Calu3 (cell line): ENCODE data around the gene FECH. TPM values are rescaled to one million over a fixed set of nuclear protein-coding genes. Genes with fewer than 3 reads are reported as not detected.

Source experiments
- Bru-seq: library from RNA; stranded (reverse); fragments of 400-500 nt; gene quantifications from one replicate; lab custom pipeline; 2021; lab: Mats Ljungman, UMichigan
- BruChase-seq, 2 experiments: library from RNA; stranded (reverse); fragments of 400-500 nt; gene quantifications; one replicate each; lab custom pipeline; 2021; lab: Mats Ljungman, UMichigan
- BruUV-seq: library from RNA; stranded (reverse); fragments of 400-500 nt; replicated peaks from 2 replicates; lab custom pipeline; 2021; lab: Mats Ljungman, UMichigan
- CTCF ChIA-PET: fragments of 300-600 bp; sonication (Branson Sonifier 250); formaldehyde crosslinking; loops from one replicate; lab custom pipeline; 2022; ENCODE audit warnings: antibody characterized with exemption; lab: Charles Lee
- DNase-seq: peaks from one replicate; pipeline ENCODE4 v3.0.0; 2022
- H3K27ac Mint-ChIP-seq: one replicate; pipeline ENCODE4 v1.8.0; 2022; ENCODE audit warnings: mixed read lengths; ENCODE audit not compliant: unreplicated experiment
- H3K27me3 Mint-ChIP-seq: one replicate; pipeline ENCODE4 v1.8.0; 2022; ENCODE audit warnings: mixed read lengths; ENCODE audit not compliant: unreplicated experiment
- H3K36me3 Mint-ChIP-seq: one replicate; pipeline ENCODE4 v1.8.0; 2022; ENCODE audit warnings: mild to moderate bottlenecking, moderate library complexity, mixed read lengths; ENCODE audit not compliant: insufficient read depth, unreplicated experiment
- H3K4me1 Mint-ChIP-seq: one replicate; pipeline ENCODE4 v1.8.0; 2022; ENCODE audit warnings: mild to moderate bottlenecking, low read depth, mixed read lengths; ENCODE audit not compliant: unreplicated experiment
- H3K4me3 Mint-ChIP-seq: one replicate; pipeline ENCODE4 v1.8.0; 2022; ENCODE audit warnings: mild to moderate bottlenecking, low read depth, moderate library complexity, mixed read lengths; ENCODE audit not compliant: unreplicated experiment
- H3K9me3 Mint-ChIP-seq: one replicate; pipeline ENCODE4 v1.8.0; 2022; ENCODE audit warnings: low read depth, mixed read lengths; ENCODE audit not compliant: unreplicated experiment
- intact Hi-C: fragments of 100-400 bp; cut with micrococcal nuclease; formaldehyde crosslinking; loops from one replicate; pipeline ENCODE4 v1.10.0; 2022; ENCODE audit not compliant: unreplicated experiment
- long read RNA-seq: library from polyadenylated mRNA; stranded (forward); transcript quantifications from one replicate; pipeline ENCODE4 v2.0.0, GENCODE V29; 2022
- total RNA-seq: library from RNA; stranded (reverse); gene quantifications from 2 replicates; pipeline ENCODE4 v1.2.3, GENCODE V29; 2022
- TF ChIP-seq, protein P1 (sequence below): fragments of 200-600 bp; IDR thresholded peaks from one replicate; pipeline ENCODE4 v1.8.0; 2022; ENCODE audit warnings: antibody characterized with exemption; ENCODE audit not compliant: unreplicated experiment

The FECH gene, protein sequence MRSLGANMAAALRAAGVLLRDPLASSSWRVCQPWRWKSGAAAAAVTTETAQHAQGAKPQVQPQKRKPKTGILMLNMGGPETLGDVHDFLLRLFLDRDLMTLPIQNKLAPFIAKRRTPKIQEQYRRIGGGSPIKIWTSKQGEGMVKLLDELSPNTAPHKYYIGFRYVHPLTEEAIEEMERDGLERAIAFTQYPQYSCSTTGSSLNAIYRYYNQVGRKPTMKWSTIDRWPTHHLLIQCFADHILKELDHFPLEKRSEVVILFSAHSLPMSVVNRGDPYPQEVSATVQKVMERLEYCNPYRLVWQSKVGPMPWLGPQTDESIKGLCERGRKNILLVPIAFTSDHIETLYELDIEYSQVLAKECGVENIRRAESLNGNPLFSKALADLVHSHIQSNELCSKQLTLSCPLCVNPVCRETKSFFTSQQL
- 16.7 and 23.4 TPM in 2 replicates for total RNA-seq
- Bru-seq, nascent RNA: percentile 58 among the genes with signal in this experiment
- percentile 60 among the genes with signal in this experiment for BruChase-seq, experiment 1, labeled RNA remaining after a 6-hour chase
- BruChase-seq, experiment 2, labeled RNA remaining after a 2-hour chase: percentile 55 among the genes with signal in this experiment
- long read RNA-seq, transcript FECH-201 (11 exons, 3,853 nt): major isoform, 14 of 15 reads
- long read RNA-seq, partial matches to known transcripts: 1 of 15 reads
- long read RNA-seq, other reads (novel, unspliced or antisense): 0 of 15 reads

DNA sequence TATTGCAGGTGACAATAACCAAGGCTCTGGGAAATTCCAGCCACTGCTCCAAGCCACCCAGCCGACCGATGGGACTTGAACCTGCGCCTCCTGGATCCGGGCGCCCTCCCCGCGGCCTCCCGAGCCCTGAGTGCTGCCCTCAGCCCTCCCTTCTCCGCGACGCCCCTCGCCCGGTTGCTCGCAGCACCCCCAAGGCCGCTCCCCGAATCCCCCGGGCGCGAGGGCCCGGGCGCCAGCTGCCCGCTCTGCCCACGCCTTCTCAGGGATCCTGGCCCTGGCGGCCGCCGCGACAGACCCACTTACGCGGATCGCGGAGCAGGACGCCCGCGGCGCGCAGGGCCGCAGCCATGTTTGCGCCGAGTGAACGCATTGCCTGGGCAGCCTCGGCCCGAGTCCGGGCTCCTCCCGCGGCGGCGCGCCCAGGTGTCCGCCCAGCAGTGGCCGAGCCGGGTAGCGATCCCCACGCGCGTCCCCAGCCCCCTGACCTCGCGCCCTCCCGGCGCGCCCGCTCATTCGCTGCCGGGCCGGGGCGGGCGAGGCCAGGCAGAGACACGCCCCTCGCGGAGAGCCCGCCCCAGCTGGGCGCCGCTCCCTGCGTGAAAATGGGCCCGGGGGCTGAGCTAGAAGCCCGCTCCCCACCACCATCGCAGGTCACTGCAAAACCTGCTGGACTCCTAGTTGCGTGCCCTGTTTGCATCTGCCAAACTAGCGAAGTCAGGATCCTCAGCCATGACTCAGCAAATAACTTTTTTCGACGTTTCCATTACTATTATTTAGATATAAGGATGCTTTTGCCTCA is at the start of gene FECH:
Gene FECH, minus strand, starts transcription at position 452 of the 799 bp plus-strand sequence. Its CDS starts 82 bp downstream, at position 370.
- TF ChIP-seq, protein P1, sequence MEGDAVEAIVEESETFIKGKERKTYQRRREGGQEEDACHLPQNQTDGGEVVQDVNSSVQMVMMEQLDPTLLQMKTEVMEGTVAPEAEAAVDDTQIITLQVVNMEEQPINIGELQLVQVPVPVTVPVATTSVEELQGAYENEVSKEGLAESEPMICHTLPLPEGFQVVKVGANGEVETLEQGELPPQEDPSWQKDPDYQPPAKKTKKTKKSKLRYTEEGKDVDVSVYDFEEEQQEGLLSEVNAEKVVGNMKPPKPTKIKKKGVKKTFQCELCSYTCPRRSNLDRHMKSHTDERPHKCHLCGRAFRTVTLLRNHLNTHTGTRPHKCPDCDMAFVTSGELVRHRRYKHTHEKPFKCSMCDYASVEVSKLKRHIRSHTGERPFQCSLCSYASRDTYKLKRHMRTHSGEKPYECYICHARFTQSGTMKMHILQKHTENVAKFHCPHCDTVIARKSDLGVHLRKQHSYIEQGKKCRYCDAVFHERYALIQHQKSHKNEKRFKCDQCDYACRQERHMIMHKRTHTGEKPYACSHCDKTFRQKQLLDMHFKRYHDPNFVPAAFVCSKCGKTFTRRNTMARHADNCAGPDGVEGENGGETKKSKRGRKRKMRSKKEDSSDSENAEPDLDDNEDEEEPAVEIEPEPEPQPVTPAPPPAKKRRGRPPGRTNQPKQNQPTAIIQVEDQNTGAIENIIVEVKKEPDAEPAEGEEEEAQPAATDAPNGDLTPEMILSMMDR: no peak
- peak within 1 kb of the TSS; percentile 83 for H3K27ac Mint-ChIP-seq
- H3K27me3 Mint-ChIP-seq: no peaks in the 10 kb centered on the region
- H3K4me3 Mint-ChIP-seq: peak within 1 kb of the TSS; percentile 90
- DNase-seq: peak; percentile 70
- H3K4me1 Mint-ChIP-seq: peaks cover 17% of the 10 kb centered on the region
- peaks cover 23% of the 10 kb centered on the region for H3K36me3 Mint-ChIP-seq
- CTCF ChIA-PET: interaction anchor here (0.6 kb wide), 1 partner anchor 1242 kb away, joined by 6 read pairs; no protein-coding TSS in a partner anchor
- no TSS peak for BruUV-seq
- intact Hi-C loops: no loop called here
- no peaks in the 10 kb centered on the region for H3K9me3 Mint-ChIP-seq

DNA sequence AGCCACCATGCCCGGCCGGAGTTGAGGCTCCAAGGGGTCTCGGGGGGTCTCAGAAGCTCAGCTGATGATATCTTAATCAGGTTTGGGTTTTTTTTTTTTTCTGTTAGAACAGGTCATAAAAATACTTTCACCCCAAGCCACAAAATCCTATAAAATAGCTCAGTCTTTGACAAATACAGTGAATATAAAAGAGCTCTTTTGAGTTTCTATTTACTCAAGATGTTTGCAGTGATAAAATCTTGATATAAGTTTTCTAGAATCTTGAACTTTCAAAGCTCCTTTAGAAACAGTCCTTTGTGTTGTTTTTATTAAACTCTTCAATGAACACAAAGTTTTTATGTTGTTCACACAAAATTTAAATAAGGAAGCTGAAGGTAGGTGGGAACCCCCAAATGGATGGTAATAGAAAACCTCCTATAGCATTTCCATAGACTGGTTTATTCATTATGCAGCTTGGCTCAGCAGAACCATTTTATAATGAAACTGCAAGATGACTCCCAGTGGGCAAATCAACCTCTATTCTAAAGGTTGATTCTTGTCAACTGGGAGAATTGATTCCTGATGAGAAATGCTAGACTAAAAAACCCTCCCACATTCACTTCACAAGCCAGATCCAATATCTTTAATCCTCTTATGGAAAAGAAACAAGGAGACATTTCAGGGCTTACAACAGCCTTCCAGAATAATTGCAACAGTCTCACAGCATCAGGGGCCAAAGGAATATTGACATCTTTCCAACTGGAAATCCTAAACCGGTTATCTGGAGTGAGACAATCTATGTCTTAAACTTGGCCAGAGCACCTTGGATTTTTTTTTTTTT is 48.7 kb upstream of the FECH start:
- BruUV-seq: no TSS peak
- TF ChIP-seq, protein P1: no peak
- CTCF ChIA-PET: interaction anchor here (0.7 to 0.9 kb wide), 4 partner anchors 103 to 493 kb away, joined by 3 to 4 read pairs (median 3); no protein-coding TSS in a partner anchor
- DNase-seq: no peak
- no peaks in the 10 kb centered on the region for H3K9me3 Mint-ChIP-seq
- H3K27ac Mint-ChIP-seq: peak overlapping the region; percentile 28
- H3K36me3 Mint-ChIP-seq: peaks cover 11% of the 10 kb centered on the region
- intact Hi-C loops: loop anchor here (10.0 kb wide), 2 partner anchors 150 to 410 kb away; partner anchors contain the start of gene NEDD4L
- H3K27me3 Mint-ChIP-seq: no peaks in the 10 kb centered on the region
- H3K4me3 Mint-ChIP-seq: no peak overlapping the region
- H3K4me1 Mint-ChIP-seq: peaks cover 22% of the 10 kb centered on the region

DNA sequence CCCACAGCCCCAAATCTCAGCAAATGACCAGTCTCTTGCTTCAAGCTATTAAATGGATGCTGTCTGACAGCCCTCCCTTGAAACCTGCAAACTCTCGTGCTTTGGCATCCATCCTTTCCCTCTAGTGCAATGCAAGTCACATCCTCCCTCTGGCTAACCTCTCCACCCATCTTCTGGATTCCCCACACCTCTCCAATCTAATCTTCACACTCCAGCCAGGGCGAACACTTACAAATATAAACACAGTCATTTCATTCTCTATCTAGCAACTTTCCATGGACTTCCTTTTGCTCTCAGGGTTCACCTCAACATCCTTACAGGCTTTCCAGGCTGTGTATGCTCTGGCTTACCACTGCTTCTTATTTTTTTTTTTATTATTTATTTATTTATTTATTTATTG is 45.2 kb upstream of the FECH start:
- peak overlapping the region; percentile 4 for H3K4me3 Mint-ChIP-seq
- CTCF ChIA-PET: no interaction called here
- DNase-seq: no peak
- H3K9me3 Mint-ChIP-seq: no peaks in the 10 kb centered on the region
- H3K4me1 Mint-ChIP-seq: peaks cover 44% of the 10 kb centered on the region
- H3K36me3 Mint-ChIP-seq: peaks cover 16% of the 10 kb centered on the region
- intact Hi-C loops: loop anchor here (10.0 kb wide), 2 partner anchors 153 to 413 kb away; partner anchors contain the start of gene NEDD4L
- no TSS peak for BruUV-seq
- TF ChIP-seq, protein P1: no peak
- H3K27me3 Mint-ChIP-seq: no peaks in the 10 kb centered on the region
- H3K27ac Mint-ChIP-seq: no peak overlapping the region
